Left renal cortex interstitium (tissue), 4 donors: ENCODE measurements around the gene OOSP4A. TPM values are rescaled to one million over a fixed set of nuclear protein-coding genes. Genes with fewer than 3 reads are reported as not detected.
"Not testable (repeated sequence)": the region's sequence is repeated elsewhere in the genome, so short reads cannot be mapped to it uniquely, and the experiment has no call there.

Source experiments
- DNase-seq, 4 donors: peaks; one replicate each; pipeline ENCODE4 v3.0.0-alpha.2; 2013; ENCODE audit warnings: low read depth in 4 of 4, low spot score in 2 of 4, missing footprints in 1 of 4
- polyA plus RNA-seq, 4 donors: library from polyadenylated mRNA; unstranded; fragments of 120-200 nt; gene quantifications; one replicate each; pipeline ENCODE4 v1.2.1, GENCODE V29; 2013; ENCODE audit not compliant: insufficient read length in 4 of 4

OOSP4A gene
- polyA plus RNA-seq, 4 donors: 0.27 TPM; not detected in 3

- no peak for DNase-seq
Observed at GRCh38 chr11:59973097-59973496, 9.3 kb downstream of the OOSP4A start.

- DNase-seq: no peak
Observed at GRCh38 chr11:59981106-59981770, 17.4 kb downstream of the OOSP4A start.

DNA sequence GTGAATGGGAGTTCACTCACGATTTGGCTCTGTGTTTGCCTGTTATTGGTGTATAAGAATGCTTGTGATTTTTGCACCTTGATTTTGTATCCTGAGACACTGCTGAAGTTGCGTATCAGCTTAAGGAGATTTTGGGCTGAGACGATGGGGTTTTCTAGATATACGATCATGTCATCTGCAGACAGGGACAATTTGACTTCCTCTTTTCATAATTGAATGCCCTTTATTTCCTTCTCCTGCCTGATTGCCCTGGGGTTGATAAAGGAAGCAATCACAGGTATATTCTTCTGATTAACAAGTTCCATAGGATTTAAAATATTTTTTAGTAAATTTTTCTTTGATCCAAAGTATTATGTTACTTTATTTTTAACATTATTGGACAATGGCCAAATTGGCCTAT lies 18.2 kb downstream of the OOSP4A start:
- not testable (repeated sequence) for DNase-seq

DNA sequence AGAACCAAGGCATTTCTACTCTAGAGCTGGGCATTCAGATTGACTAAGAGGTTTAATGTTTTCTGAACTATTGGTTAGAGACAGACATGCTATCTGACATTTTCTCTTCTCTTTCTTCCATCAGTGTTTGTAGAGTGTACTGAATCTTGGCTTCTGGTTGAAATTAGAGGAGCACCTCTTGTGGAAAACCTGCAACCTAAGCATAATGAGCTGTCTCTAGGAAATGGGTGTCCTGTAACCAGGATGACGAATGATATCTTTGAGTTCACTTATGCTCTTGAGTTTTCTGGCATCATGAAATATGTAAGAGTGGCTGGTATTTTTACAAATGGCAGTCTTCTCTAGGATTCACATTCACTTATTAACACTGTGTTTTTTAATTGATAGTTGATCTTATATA lies 19.4 kb downstream of the OOSP4A start:
- DNase-seq: no peak

GRCh38 chr11:59984368-59984767 lies 20.5 kb downstream of the OOSP4A start:
- no peak for DNase-seq

DNA sequence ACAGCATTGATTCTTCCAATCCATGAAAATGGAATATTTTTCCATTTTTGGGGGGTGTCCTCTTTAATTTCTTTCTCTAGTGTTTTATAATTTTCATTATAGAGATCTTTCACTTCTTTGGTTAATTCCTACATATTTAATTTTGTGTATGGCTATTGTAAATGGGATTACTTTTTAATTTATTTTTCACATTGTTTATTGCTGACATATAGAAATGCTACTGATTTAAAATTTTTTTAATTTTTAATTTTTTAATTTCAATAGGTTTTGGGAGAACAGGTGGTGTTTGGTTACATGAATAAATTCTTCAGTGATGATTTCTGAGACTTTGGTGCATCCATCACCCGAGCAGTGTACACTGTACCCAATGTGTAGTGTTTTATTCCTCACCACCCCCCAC lies 26.6 kb downstream of the OOSP4A start:
- no peak for DNase-seq

GRCh38 chr11:59992425-59992824 lies 28.6 kb downstream of the OOSP4A start:
- no peak for DNase-seq

DNA sequence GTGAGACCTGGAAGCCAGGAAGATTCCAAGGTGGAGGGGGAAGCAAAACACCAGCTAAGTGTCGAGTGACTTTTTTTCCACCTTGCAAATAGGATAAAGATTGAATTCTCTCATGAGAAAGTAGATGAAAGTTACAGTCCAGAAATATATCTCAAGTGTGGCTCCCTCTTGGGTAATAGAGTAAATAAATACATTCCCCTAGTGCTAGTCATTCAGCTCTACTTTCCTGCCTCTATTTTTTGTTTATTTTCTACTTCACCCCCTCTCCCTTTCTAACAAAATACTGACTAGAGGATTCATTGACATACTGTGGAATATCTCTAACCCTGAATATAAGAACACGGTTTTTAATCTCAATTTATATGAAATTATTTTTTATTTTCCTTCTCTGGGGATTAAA lies 34.0 kb downstream of the OOSP4A start:
- no peak for DNase-seq

GRCh38 chr11:59999691-60000090 lies 35.9 kb downstream of the OOSP4A start:
- no peak for DNase-seq

- no peak for DNase-seq
Observed at GRCh38 chr11:60003729-60004128, 39.9 kb downstream of the OOSP4A start.

GRCh38 chr11:60005360-60005759 lies 41.5 kb downstream of the OOSP4A start:
- no peak for DNase-seq

- DNase-seq: no peak
Observed at GRCh38 chr11:60016881-60017280, 53.0 kb downstream of the OOSP4A start, which contains the start of gene OOSP4B. Gene OOSP4B, plus strand, starts transcription at chr11:60017181.

- DNase-seq: no peak
Observed at GRCh38 chr11:60018058-60018457, 54.2 kb downstream of the OOSP4A start.

Other genes with a start within 250 kb of the OOSP4A start
- 10 to 100 TPM; 35.3 to 70.3 (median 55.3) TPM for gene STX3, start 208.7 kb upstream of the OOSP4A start, polyA plus RNA-seq
- 10 to 100 TPM; 60.0 to 66.8 (median 61.6) TPM for gene MRPL16, start 153.3 kb upstream of the OOSP4A start, polyA plus RNA-seq
- under 1 TPM in 2 of 4 donors, not detected in 2; 0.11 to 0.21 TPM for gene CBLIF, start 118.5 kb upstream of the OOSP4A start, polyA plus RNA-seq
- gene TCN1, start 97.5 kb upstream of the OOSP4A start, polyA plus RNA-seq: under 1 TPM in 1 of 4 donors, not detected in 3; 0.30 TPM
- under 1 TPM in 2 of 4 donors, not detected in 2; 0.18 to 0.21 TPM for gene OOSP3, start 85.3 kb upstream of the OOSP4A start, polyA plus RNA-seq
- under 1 TPM in 2 of 4 donors, not detected in 2; 0.31 to 0.33 TPM for gene OOSP1, start 25.6 kb upstream of the OOSP4A start, polyA plus RNA-seq
- not detected for gene OOSP4B, start 53.1 kb downstream of the OOSP4A start, polyA plus RNA-seq
- gene OOSP2, start 76.4 kb downstream of the OOSP4A start, polyA plus RNA-seq: not detected
- 1 to 10 TPM in 1 of 4 donors, under 1 TPM in 3; 0.19 to 1.1 (median 0.66) TPM for gene MS4A3, start 92.6 kb downstream of the OOSP4A start, polyA plus RNA-seq
- gene MS4A2, start 124.6 kb downstream of the OOSP4A start, polyA plus RNA-seq: under 1 TPM; 0.05 to 0.11 (median 0.09) TPM
- gene MS4A6A, start 219.1 kb downstream of the OOSP4A start, polyA plus RNA-seq: 10 to 100 TPM; 10.8 to 20.2 (median 15.0) TPM